Raji (cell line): ENCODE measurements around the gene PPDPF.

Experiments used
- POLR2A ChIP-seq: IDR thresholded peaks from 2 replicates; pipeline ENCODE4 v1.6.1; 2011; ENCODE audit warnings: low read depth, low read length, control low read depth; ENCODE audit not compliant: insufficient read depth

The PPDPF gene

GRCh38 chr20:63544241-63544957 lies 23.8 kb downstream of the PPDPF start:
- no peak for TF ChIP-seq POLR2A

GRCh38 chr20:63544958-63545516 lies 24.5 kb downstream of the PPDPF start:
- no peak for TF ChIP-seq POLR2A

- no peak for TF ChIP-seq POLR2A
Measured at GRCh38 chr20:63545814-63546213, 25.2 kb downstream of the PPDPF start.

GRCh38 chr20:63546256-63546955 lies 25.8 kb downstream of the PPDPF start:
- no peak for TF ChIP-seq POLR2A

GRCh38 chr20:63546956-63547724 lies 26.6 kb downstream of the PPDPF start:
- no peak for TF ChIP-seq POLR2A

- no peak for TF ChIP-seq POLR2A
Measured at GRCh38 chr20:63547725-63548480, 27.3 kb downstream of the PPDPF start, which contains the start of gene SRMS. Gene SRMS (minus strand): TSS chr20:63547749. CDS start chr20:63547463, 286 bp downstream.

- TF ChIP-seq POLR2A = no peak
Measured at GRCh38 chr20:63548542-63548941, 28.0 kb downstream of the PPDPF start.

- no peak for TF ChIP-seq POLR2A
Measured at GRCh38 chr20:63549019-63549418, 28.5 kb downstream of the PPDPF start.

GRCh38 chr20:63549679-63550282 lies 29.2 kb downstream of the PPDPF start:
- TF ChIP-seq POLR2A = no peak

GRCh38 chr20:63551068-63551467 lies 30.5 kb downstream of the PPDPF start:
- TF ChIP-seq POLR2A = no peak

GRCh38 chr20:63552481-63553249 lies 32.1 kb downstream of the PPDPF start:
- no peak for TF ChIP-seq POLR2A

GRCh38 chr20:63553251-63553932 lies 32.8 kb downstream of the PPDPF start:
- no peak for TF ChIP-seq POLR2A

GRCh38 chr20:63553933-63554290 lies 33.3 kb downstream of the PPDPF start, which contains the start of gene FNDC11:
Gene FNDC11 (plus strand): TSS chr20:63554159. CDS start chr20:63555664, 1,505 bp downstream.
- TF ChIP-seq POLR2A = no peak
